ENCODE data around the gene TSPEAR.

DNA sequence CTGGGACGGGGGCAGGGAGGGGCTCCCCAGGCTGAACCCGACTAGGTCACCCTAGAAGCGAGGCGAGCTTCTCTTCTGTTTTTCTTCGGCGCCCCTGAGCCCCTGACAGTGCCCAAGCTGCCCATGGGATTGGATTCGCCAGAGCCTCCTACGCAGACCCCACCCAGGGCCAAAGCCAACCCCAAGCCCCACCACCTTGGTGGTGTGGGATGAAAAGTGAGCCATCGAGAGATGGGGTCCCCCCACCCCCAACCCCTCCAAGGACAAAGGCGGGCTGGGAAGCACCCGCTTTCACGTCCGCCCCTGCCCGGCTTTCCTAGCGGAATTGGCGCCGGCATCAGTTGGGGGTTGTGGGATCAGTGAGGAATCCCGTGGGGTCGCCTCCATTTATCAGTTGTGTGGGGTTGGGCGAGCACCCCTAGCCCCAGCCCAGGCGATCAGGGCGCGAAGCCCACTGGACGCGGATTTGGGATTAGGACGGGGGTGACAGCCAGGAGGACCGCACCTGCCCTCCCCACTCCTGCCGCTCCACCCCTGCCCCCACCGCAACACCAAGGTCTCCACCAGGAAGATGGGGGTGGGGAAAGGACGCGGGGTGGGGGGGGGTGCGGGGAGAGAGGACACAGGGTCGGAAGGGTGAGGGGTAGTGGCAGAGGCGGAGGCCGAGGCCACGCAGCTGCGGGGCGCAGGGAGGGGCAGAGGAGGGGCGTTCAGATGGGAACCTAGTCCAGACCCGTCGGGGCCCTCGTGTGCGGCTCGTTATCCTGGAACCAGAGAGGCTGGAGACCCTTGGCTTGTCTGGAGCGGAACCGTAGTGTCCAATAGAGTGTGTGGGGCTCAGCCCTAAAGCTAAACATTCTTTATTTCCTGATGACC is 4.4 kb downstream of the TSPEAR start:
- TF ChIP-seq, protein P1, sequence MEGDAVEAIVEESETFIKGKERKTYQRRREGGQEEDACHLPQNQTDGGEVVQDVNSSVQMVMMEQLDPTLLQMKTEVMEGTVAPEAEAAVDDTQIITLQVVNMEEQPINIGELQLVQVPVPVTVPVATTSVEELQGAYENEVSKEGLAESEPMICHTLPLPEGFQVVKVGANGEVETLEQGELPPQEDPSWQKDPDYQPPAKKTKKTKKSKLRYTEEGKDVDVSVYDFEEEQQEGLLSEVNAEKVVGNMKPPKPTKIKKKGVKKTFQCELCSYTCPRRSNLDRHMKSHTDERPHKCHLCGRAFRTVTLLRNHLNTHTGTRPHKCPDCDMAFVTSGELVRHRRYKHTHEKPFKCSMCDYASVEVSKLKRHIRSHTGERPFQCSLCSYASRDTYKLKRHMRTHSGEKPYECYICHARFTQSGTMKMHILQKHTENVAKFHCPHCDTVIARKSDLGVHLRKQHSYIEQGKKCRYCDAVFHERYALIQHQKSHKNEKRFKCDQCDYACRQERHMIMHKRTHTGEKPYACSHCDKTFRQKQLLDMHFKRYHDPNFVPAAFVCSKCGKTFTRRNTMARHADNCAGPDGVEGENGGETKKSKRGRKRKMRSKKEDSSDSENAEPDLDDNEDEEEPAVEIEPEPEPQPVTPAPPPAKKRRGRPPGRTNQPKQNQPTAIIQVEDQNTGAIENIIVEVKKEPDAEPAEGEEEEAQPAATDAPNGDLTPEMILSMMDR (conservative IDR thresholded peaks at IDR 0.05; ENCODE audit: low read length) = no peak
- no peak for TF ChIP-seq EZH2phosphoT487 (IDR thresholded peaks at IDR 0.05; ENCODE audit: borderline replicate concordance, low read depth, low read length)

Data from OCI-LY7 (cell line).